Liver (tissue), 9 donors: ENCODE data around the gene SORBS2. TPM values are rescaled to one million over a fixed set of nuclear protein-coding genes. Genes with fewer than 3 reads are reported as not detected.

Experiments used
- DNase-seq: peaks from one replicate; pipeline ENCODE4 v3.0.0-alpha.2; 2017; ENCODE audit warnings: low spot score
- H3K27ac ChIP-seq, 2 donors: one replicate each; pipeline ENCODE4 v1.7.0; 2013; ENCODE audit warnings: inconsistent platforms in 2 of 2, low read length in 2 of 2, control low read depth in 1 of 2, low read depth in 1 of 2, mild to moderate bottlenecking in 1 of 2
- H3K27me3 ChIP-seq, 4 donors: one replicate each; pipeline versions ENCODE4 v1.6.1 to v1.7.0; 2013; ENCODE audit warnings: low read length in 3 of 4, inconsistent platforms in 1 of 4, mild to moderate bottlenecking in 1 of 4, moderate library complexity in 1 of 4; ENCODE audit not compliant: control insufficient read depth in 4 of 4, insufficient read depth in 4 of 4
- H3K36me3 ChIP-seq, 4 donors: one replicate each; pipeline versions ENCODE4 v1.6.1 to v1.7.0; 2013; ENCODE audit warnings: low read length in 3 of 4, mild to moderate bottlenecking in 3 of 4, low read depth in 1 of 4, moderate library complexity in 1 of 4; ENCODE audit not compliant: control insufficient read depth in 4 of 4, insufficient read depth in 3 of 4
- H3K4me1 ChIP-seq, 4 donors: one replicate each; pipeline versions ENCODE4 v1.6.1 to v1.7.0; 2013; ENCODE audit warnings: low read length in 3 of 4, mild to moderate bottlenecking in 3 of 4, moderate library complexity in 1 of 4; ENCODE audit not compliant: control insufficient read depth in 4 of 4, insufficient read depth in 4 of 4
- H3K4me3 ChIP-seq, 3 donors: one replicate each; pipeline versions ENCODE4 v1.6.1 to v1.7.0; 2013; ENCODE audit warnings: low read length in 3 of 3, control low read depth in 1 of 3, low read depth in 1 of 3, mild to moderate bottlenecking in 1 of 3
- H3K9ac ChIP-seq, 2 donors: one replicate each; pipeline ENCODE4 v1.7.0; 2013; ENCODE audit warnings: low read length in 2 of 2, mild to moderate bottlenecking in 2 of 2, moderate library complexity in 2 of 2, control low read depth in 1 of 2, low read depth in 1 of 2
- H3K9me3 ChIP-seq, 4 donors: one replicate each; pipeline versions ENCODE4 v1.6.1 to v1.7.0; 2013; ENCODE audit warnings: low read length in 3 of 4; ENCODE audit not compliant: control insufficient read depth in 4 of 4
- FOXA1 ChIP-seq: IDR thresholded peaks from 2 replicates; pipeline ENCODE4 v1.6.1; 2016; ENCODE audit warnings: antibody characterized with exemption
- FOXA2 ChIP-seq: IDR thresholded peaks from 2 replicates; pipeline ENCODE4 v1.6.1; 2016; ENCODE audit warnings: antibody characterized with exemption
- HNF4A ChIP-seq, 2 donors: conservative IDR thresholded peaks; 2 replicates each; pipeline ENCODE4 v1.6.1; 2016; ENCODE audit warnings: antibody characterized with exemption in 2 of 2, mild to moderate bottlenecking in 2 of 2
- JUND ChIP-seq, 2 donors: IDR thresholded peaks; 2 replicates each; pipeline ENCODE4 v1.6.1; 2016; ENCODE audit warnings: antibody characterized with exemption in 2 of 2
- RXRA ChIP-seq, 2 donors: IDR thresholded peaks; 2 replicates each; pipeline ENCODE4 v1.6.1; 2017 to 2018; ENCODE audit warnings: antibody characterized with exemption in 2 of 2, mild to moderate bottlenecking in 1 of 2
- WGBS: extraction: QIAGEN DNeasy Blood & Tissue Kit; methylation state at CpG from one replicate; pipeline ENCODE4 v1.1.7; 2013; 5-methylcytosine and 5-hydroxymethylcytosine counted together
- polyA plus RNA-seq, 2 donors: library from polyadenylated mRNA; stranded (reverse) in 1 of 2; unstranded in 1 of 2; fragments of 200-250 nt in 1 of 2; fragments of >200 nt in 1 of 2; fragmentation: Nextera tagmentation in 1 of 2; extraction: Ambion mirVana in 1 of 2; gene quantifications; one replicate each; pipeline versions ENCODE4 v1.2.1 to v1.2.3, GENCODE V29; 2013 to 2015
- total RNA-seq, 2 donors: library from RNA; depleted of rRNA; stranded (reverse); fragments of >200 nt; gene quantifications; one replicate each; pipeline ENCODE4 v1.2.3, GENCODE V29; 2014
- TF ChIP-seq, protein P1 (sequence below): IDR thresholded peaks from 2 replicates; pipeline ENCODE4 v1.6.1; 2016; ENCODE audit warnings: antibody characterized with exemption, mild to moderate bottlenecking
- TF ChIP-seq, protein P2 (sequence below): IDR thresholded peaks from 2 replicates; pipeline ENCODE4 v1.6.1; 2016; ENCODE audit warnings: antibody characterized with exemption
- TF ChIP-seq, protein P3 (sequence below): IDR thresholded peaks from 2 replicates; pipeline ENCODE4 v1.6.1; 2016; ENCODE audit warnings: antibody characterized with exemption
- donor health status: healthy.
- donor health status: healthy.
- donor health status: healthy.
- donor health status: healthy.
- donor health status: healthy.

SORBS2 gene
- total and polyA plus RNA-seq, 4 donors, result 23.3 to 136 (median 59.6) TPM

GRCh38 chr4:185809533-185810071, 2.4 kb downstream of the SORBS2 start (continued):
- TF ChIP-seq, protein P1, sequence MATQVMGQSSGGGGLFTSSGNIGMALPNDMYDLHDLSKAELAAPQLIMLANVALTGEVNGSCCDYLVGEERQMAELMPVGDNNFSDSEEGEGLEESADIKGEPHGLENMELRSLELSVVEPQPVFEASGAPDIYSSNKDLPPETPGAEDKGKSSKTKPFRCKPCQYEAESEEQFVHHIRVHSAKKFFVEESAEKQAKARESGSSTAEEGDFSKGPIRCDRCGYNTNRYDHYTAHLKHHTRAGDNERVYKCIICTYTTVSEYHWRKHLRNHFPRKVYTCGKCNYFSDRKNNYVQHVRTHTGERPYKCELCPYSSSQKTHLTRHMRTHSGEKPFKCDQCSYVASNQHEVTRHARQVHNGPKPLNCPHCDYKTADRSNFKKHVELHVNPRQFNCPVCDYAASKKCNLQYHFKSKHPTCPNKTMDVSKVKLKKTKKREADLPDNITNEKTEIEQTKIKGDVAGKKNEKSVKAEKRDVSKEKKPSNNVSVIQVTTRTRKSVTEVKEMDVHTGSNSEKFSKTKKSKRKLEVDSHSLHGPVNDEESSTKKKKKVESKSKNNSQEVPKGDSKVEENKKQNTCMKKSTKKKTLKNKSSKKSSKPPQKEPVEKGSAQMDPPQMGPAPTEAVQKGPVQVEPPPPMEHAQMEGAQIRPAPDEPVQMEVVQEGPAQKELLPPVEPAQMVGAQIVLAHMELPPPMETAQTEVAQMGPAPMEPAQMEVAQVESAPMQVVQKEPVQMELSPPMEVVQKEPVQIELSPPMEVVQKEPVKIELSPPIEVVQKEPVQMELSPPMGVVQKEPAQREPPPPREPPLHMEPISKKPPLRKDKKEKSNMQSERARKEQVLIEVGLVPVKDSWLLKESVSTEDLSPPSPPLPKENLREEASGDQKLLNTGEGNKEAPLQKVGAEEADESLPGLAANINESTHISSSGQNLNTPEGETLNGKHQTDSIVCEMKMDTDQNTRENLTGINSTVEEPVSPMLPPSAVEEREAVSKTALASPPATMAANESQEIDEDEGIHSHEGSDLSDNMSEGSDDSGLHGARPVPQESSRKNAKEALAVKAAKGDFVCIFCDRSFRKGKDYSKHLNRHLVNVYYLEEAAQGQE, result no peak
- TF ChIP-seq FOXA1 (no peak), HNF4A (conservative IDR thresholded peaks at IDR 0.05) (peak in 1 of 2 donors; percentile 17), RXRA (IDR thresholded peaks at IDR 0.05) (no peak)

- Histone ChIP-seq H3K4me3 (peak overlapping the region; percentile 52 to 85 (median 64)), H3K9ac (peak overlapping the region; percentile 66 to 96), H3K4me1 (peaks cover 2 to 24% (median 9%) of the 10 kb centered on the region in 4 donors), H3K27ac (peak overlapping the region; percentile 88 to 95), H3K27me3 (no peaks in the 10 kb centered on the region), H3K9me3 (no peaks in the 10 kb centered on the region), H3K36me3 (no peaks in the 10 kb centered on the region)
- no peak for TF ChIP-seq FOXA2
- TF ChIP-seq HNF4A (conservative IDR thresholded peaks at IDR 0.05), result peak in 1 of 2 donors; percentile 1
- 24% methylated on average over 1 of the region's 1 CpG for WGBS
- DNase-seq, result no peak
These were observed 2.9 kb downstream of the SORBS2 start for GRCh38 chr4:185809121-185809520.

DNA sequence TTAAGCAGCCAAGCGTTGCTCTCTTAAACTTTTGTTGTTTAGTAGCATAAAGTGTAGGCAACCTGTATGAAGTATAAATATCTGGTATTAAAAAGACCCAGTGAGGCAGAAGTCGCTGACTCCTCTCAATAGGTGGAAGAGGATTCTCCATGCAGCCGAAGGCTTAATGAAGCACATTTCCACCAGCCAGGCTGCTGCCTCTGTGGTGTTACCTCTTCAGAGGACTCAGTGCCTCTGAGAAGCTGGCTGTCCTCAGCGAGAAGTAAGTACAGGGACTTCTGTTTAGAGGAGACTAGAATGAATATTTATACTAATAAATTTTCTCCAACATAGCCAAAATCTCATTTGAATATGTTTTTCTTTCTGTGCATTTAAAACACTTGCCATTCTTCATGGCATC, 6.0 kb downstream of the SORBS2 start:
- Histone ChIP-seq H3K9me3 (no peaks in the 10 kb centered on the region), H3K27me3 (no peaks in the 10 kb centered on the region), H3K36me3 (peaks cover 0 to 7% (median 0%) of the 10 kb centered on the region in 4 donors), H3K4me3 (no peak overlapping the region), H3K27ac (no peak overlapping the region), H3K9ac (no peak overlapping the region), H3K4me1 (peaks cover 0 to 29% (median 6%) of the 10 kb centered on the region in 4 donors)
- no peak for DNase-seq
- WGBS, result 89% methylated on average over 4 of the region's 4 CpGs
- TF ChIP-seq, protein P1, result no peak
- no peak for TF ChIP-seq JUND (IDR thresholded peaks at IDR 0.05)
- TF ChIP-seq, protein P2, sequence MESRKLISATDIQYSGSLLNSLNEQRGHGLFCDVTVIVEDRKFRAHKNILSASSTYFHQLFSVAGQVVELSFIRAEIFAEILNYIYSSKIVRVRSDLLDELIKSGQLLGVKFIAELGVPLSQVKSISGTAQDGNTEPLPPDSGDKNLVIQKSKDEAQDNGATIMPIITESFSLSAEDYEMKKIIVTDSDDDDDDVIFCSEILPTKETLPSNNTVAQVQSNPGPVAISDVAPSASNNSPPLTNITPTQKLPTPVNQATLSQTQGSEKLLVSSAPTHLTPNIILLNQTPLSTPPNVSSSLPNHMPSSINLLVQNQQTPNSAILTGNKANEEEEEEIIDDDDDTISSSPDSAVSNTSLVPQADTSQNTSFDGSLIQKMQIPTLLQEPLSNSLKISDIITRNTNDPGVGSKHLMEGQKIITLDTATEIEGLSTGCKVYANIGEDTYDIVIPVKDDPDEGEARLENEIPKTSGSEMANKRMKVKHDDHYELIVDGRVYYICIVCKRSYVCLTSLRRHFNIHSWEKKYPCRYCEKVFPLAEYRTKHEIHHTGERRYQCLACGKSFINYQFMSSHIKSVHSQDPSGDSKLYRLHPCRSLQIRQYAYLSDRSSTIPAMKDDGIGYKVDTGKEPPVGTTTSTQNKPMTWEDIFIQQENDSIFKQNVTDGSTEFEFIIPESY, result no peak
- TF ChIP-seq, protein P3, sequence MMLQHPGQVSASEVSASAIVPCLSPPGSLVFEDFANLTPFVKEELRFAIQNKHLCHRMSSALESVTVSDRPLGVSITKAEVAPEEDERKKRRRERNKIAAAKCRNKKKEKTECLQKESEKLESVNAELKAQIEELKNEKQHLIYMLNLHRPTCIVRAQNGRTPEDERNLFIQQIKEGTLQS, result no peak
